GM10248 (cell line): ENCODE results near the gene ALPK3.

Experiments
- CTCF ChIA-PET: fragments of 300-600 bp; sonication (Branson Sonifier 250); formaldehyde crosslinking; extraction: SDS; loops from one replicate; lab custom pipeline; 2021; ENCODE audit warnings: antibody characterized with exemption; lab: Yijun Ruan, JAX
- POLR2A ChIA-PET: fragments of 350-650 bp; sonication (Branson Sonifier 250); formaldehyde crosslinking; extraction: SDS; loops from one replicate; lab custom pipeline; 2020; ENCODE audit warnings: antibody characterized with exemption; lab: Yijun Ruan, JAX
- DNase-seq: peaks from one replicate; pipeline ENCODE4 v3.0.0; 2012; ENCODE audit errors: extremely low spot score
- CTCF ChIP-seq: IDR thresholded peaks from 2 replicates; pipeline ENCODE4 v1.5.1; 2012; ENCODE audit warnings: mild to moderate bottlenecking, low read depth; ENCODE audit errors: extremely low read depth, missing control alignments, control extremely low read depth

ALPK3 gene

GRCh38 chr15:84915606-84915958 lies 98.4 kb downstream of the ALPK3 start:
- ChIA-PET POLR2A (no interaction called here), CTCF (interaction anchor here (1.0 to 4.4 kb wide), 5 partner anchors 8 to 326 kb away, joined by 3 to 34 read pairs (median 3); no protein-coding TSS in a partner anchor)
- TF ChIP-seq CTCF: no peak
- no peak for DNase-seq

GRCh38 chr15:84917452-84917851 lies 100.3 kb downstream of the ALPK3 start:
- TF ChIP-seq CTCF: no peak
- no peak for DNase-seq
- CTCF ChIA-PET: interaction anchor here (1.2 to 4.4 kb wide), 2 partner anchors 10 to 330 kb away, joined by 4 to 34 read pairs; no protein-coding TSS in a partner anchor
- POLR2A ChIA-PET: no interaction called here

- DNase-seq: no peak
- TF ChIP-seq CTCF: no peak
- ChIA-PET POLR2A (no interaction called here), CTCF (interaction anchor here (1.8 kb wide), 2 partner anchors 9 to 320 kb away, joined by 4 to 14 read pairs; no protein-coding TSS in a partner anchor)
These were observed 102.0 kb downstream of the ALPK3 start for GRCh38 chr15:84919106-84919667.

GRCh38 chr15:84921121-84921520 lies 104.0 kb downstream of the ALPK3 start:
- POLR2A ChIA-PET: no interaction called here
- TF ChIP-seq CTCF: no peak
- CTCF ChIA-PET: interaction anchor here (1.2 kb wide), 1 partner anchor 350 kb away, joined by 3 read pairs; no protein-coding TSS in a partner anchor
- DNase-seq: no peak

- no peak for TF ChIP-seq CTCF
- POLR2A ChIA-PET: no interaction called here
- CTCF ChIA-PET: no interaction called here
- DNase-seq: no peak
These were observed 105.4 kb downstream of the ALPK3 start for GRCh38 chr15:84922530-84922929.
